Measurements from ENCODE around the gene BCL2L13. TPM values are rescaled to one million over a fixed set of nuclear protein-coding genes. Genes with fewer than 3 reads are reported as not detected.

Gene BCL2L13
- polyA plus RNA-seq, 1 donor from 2014 or later = 20.8 TPM

DNA sequence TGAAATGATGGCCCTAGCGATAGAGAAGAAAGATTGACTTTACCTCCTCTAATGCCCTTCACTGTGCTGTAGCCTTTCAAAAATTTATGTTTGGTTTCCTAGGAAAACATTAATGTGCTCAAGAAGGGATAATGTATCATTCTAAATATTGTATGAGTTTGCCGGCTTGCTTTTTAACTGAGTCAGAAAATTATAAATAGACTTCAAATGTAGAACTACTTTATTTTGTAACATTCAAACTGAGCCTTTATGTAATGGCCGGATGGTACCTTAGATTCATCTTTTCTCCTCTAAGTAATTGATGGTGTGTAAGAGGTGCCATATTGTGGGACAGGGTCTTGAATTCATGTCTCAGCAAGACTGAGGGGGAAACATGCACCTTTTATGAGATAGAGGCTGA, 78.0 kb downstream of the BCL2L13 start:
- Histone ChIP-seq H4K20me1 (ENCODE audit: insufficient read depth) (no peaks in the 10 kb centered on the region), H3K9me3 (ENCODE audit: low read length) (no peaks in the 10 kb centered on the region), H2AFZ (ENCODE audit: low read depth, low read length) (no peak overlapping the region), H3K79me2 (replicated peaks; ENCODE audit: insufficient read depth, low read length) (no peaks in the 10 kb centered on the region), H3K36me3 (ENCODE audit: insufficient read depth, low read length) (no peaks in the 10 kb centered on the region), H3K27me3 (ENCODE audit: insufficient read depth, low read depth, low read length) (no peaks in the 10 kb centered on the region), H3K9me2 (ENCODE audit: insufficient read depth, low read length) (no peaks in the 10 kb centered on the region), H3F3A (ENCODE audit: insufficient read depth, low read length, poor library complexity, severe bottlenecking) (no peaks in the 10 kb centered on the region), H3K9ac (ENCODE audit: low read length) (no peak overlapping the region), H3K4me2 (ENCODE audit: low read length) (no peak overlapping the region), H3K27ac (ENCODE audit: low read length) (no peak overlapping the region), H3K4me3 (ENCODE audit: low read length) (no peak overlapping the region)
- TF ChIP-seq SMC3 (conservative IDR thresholded peaks at IDR 0.05; ENCODE audit: poor library complexity) (no peak), POLR2AphosphoS5 (IDR thresholded peaks at IDR 0.05) (no peak), TAF1 (IDR thresholded peaks at IDR 0.05; ENCODE audit: low read depth) (no peak), EZH2 (IDR thresholded peaks at IDR 0.05; ENCODE audit: borderline replicate concordance, insufficient read depth, low read length, poor library complexity, severe bottlenecking) (no peak), MXI1 (conservative IDR thresholded peaks at IDR 0.05; ENCODE audit: poor library complexity, severe bottlenecking) (no peak), EP300 (conservative IDR thresholded peaks at IDR 0.05; ENCODE audit: poor library complexity, severe bottlenecking) (no peak), RAD21 (conservative IDR thresholded peaks at IDR 0.05) (no peak)
- TF ChIP-seq, protein P1, sequence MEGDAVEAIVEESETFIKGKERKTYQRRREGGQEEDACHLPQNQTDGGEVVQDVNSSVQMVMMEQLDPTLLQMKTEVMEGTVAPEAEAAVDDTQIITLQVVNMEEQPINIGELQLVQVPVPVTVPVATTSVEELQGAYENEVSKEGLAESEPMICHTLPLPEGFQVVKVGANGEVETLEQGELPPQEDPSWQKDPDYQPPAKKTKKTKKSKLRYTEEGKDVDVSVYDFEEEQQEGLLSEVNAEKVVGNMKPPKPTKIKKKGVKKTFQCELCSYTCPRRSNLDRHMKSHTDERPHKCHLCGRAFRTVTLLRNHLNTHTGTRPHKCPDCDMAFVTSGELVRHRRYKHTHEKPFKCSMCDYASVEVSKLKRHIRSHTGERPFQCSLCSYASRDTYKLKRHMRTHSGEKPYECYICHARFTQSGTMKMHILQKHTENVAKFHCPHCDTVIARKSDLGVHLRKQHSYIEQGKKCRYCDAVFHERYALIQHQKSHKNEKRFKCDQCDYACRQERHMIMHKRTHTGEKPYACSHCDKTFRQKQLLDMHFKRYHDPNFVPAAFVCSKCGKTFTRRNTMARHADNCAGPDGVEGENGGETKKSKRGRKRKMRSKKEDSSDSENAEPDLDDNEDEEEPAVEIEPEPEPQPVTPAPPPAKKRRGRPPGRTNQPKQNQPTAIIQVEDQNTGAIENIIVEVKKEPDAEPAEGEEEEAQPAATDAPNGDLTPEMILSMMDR (IDR thresholded peaks at IDR 0.05; ENCODE audit: poor library complexity, severe bottlenecking) = no peak
- TF ChIP-seq, protein P2, sequence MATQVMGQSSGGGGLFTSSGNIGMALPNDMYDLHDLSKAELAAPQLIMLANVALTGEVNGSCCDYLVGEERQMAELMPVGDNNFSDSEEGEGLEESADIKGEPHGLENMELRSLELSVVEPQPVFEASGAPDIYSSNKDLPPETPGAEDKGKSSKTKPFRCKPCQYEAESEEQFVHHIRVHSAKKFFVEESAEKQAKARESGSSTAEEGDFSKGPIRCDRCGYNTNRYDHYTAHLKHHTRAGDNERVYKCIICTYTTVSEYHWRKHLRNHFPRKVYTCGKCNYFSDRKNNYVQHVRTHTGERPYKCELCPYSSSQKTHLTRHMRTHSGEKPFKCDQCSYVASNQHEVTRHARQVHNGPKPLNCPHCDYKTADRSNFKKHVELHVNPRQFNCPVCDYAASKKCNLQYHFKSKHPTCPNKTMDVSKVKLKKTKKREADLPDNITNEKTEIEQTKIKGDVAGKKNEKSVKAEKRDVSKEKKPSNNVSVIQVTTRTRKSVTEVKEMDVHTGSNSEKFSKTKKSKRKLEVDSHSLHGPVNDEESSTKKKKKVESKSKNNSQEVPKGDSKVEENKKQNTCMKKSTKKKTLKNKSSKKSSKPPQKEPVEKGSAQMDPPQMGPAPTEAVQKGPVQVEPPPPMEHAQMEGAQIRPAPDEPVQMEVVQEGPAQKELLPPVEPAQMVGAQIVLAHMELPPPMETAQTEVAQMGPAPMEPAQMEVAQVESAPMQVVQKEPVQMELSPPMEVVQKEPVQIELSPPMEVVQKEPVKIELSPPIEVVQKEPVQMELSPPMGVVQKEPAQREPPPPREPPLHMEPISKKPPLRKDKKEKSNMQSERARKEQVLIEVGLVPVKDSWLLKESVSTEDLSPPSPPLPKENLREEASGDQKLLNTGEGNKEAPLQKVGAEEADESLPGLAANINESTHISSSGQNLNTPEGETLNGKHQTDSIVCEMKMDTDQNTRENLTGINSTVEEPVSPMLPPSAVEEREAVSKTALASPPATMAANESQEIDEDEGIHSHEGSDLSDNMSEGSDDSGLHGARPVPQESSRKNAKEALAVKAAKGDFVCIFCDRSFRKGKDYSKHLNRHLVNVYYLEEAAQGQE (IDR thresholded peaks at IDR 0.05; ENCODE audit: borderline replicate concordance) = no peak

DNA sequence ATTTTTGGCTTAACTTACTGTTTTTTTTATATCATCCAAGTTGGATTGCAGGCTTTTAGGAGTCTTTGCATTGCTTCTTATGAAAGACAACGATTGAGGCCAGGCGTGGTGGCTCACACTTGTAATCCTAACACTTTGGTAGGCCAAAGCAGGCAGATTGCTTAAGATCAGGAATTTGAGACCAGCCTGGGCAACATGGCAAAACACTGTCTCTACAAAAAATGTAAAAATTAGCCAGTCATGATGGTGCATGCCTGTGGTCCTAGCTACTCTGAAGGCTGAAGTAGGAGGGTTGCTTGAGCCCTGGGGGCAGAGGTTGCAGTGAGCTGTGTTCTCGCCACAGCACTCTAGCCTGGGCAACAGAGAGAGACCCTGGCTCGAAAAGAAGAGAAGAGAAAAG, 79.2 kb downstream of the BCL2L13 start:
- Histone ChIP-seq H3K36me3 (ENCODE audit: insufficient read depth, low read length) (no peaks in the 10 kb centered on the region), H3K4me3 (ENCODE audit: low read length) (no peak overlapping the region), H2AFZ (ENCODE audit: low read depth, low read length) (no peak overlapping the region), H3K79me2 (replicated peaks; ENCODE audit: insufficient read depth, low read length) (no peaks in the 10 kb centered on the region), H3K27me3 (ENCODE audit: insufficient read depth, low read depth, low read length) (no peaks in the 10 kb centered on the region), H3K9me2 (ENCODE audit: insufficient read depth, low read length) (no peaks in the 10 kb centered on the region), H4K20me1 (ENCODE audit: insufficient read depth) (no peaks in the 10 kb centered on the region), H3F3A (ENCODE audit: insufficient read depth, low read length, poor library complexity, severe bottlenecking) (no peaks in the 10 kb centered on the region), H3K9me3 (ENCODE audit: low read length) (no peaks in the 10 kb centered on the region), H3K27ac (ENCODE audit: low read length) (no peak overlapping the region), H3K4me2 (ENCODE audit: low read length) (no peak overlapping the region), H3K9ac (ENCODE audit: low read length) (no peak overlapping the region)
- no peak for TF ChIP-seq RAD21 (conservative IDR thresholded peaks at IDR 0.05)
- no peak for TF ChIP-seq POLR2AphosphoS5 (IDR thresholded peaks at IDR 0.05)
- no peak for TF ChIP-seq TAF1 (IDR thresholded peaks at IDR 0.05; ENCODE audit: low read depth)
- no peak for TF ChIP-seq MXI1 (conservative IDR thresholded peaks at IDR 0.05; ENCODE audit: poor library complexity, severe bottlenecking)
- TF ChIP-seq, protein P2 (IDR thresholded peaks at IDR 0.05; ENCODE audit: borderline replicate concordance) = no peak
- no peak for TF ChIP-seq SMC3 (conservative IDR thresholded peaks at IDR 0.05; ENCODE audit: poor library complexity)
- TF ChIP-seq EP300 (conservative IDR thresholded peaks at IDR 0.05; ENCODE audit: poor library complexity, severe bottlenecking) = no peak
- TF ChIP-seq, protein P1 (IDR thresholded peaks at IDR 0.05; ENCODE audit: poor library complexity, severe bottlenecking) = no peak
- TF ChIP-seq EZH2 (IDR thresholded peaks at IDR 0.05; ENCODE audit: borderline replicate concordance, insufficient read depth, low read length, poor library complexity, severe bottlenecking) = no peak

All from neural cell (in vitro differentiated cells).